Mucosa of gallbladder (tissue), 1 donor: ENCODE data around the gene CD84. TPM values are rescaled to one million over a fixed set of nuclear protein-coding genes. Genes with fewer than 3 reads are reported as not detected.
"Not testable (repeated sequence)": the region's sequence is repeated elsewhere in the genome, so short reads cannot be mapped to it uniquely, and the experiment has no call there.

ENCODE experiments used
- DNase-seq: peaks from one replicate; pipeline ENCODE4 v3.0.0-alpha.2; 2020; ENCODE audit warnings: low spot score
- total RNA-seq: library from RNA; stranded (reverse); gene quantifications from one replicate; pipeline ENCODE4 v1.2.1, GENCODE V29; 2021
- donor health status: DM: no; HTN: no; CAD: no.

CD84 gene
- total RNA-seq, 1 donor from 2014 or later, result 11.9 TPM

- DNase-seq, result peak; percentile 13
Observed at GRCh38 chr1:160575112-160575664, 4.1 kb downstream of the CD84 start.

- no peak for DNase-seq
Observed at GRCh38 chr1:160570840-160571239, 8.5 kb downstream of the CD84 start.

GRCh38 chr1:160569806-160570205 is 9.5 kb downstream of the CD84 start:
- no peak for DNase-seq

- DNase-seq, result no peak
Observed at GRCh38 chr1:160567858-160568682, 11.2 kb downstream of the CD84 start.

GRCh38 chr1:160567341-160567740 is 12.0 kb downstream of the CD84 start:
- no peak for DNase-seq

- no peak for DNase-seq
Observed at GRCh38 chr1:160565564-160565963, 13.7 kb downstream of the CD84 start.

- DNase-seq, result not testable (repeated sequence)
Observed at GRCh38 chr1:160563230-160563629, 16.1 kb downstream of the CD84 start.

- not testable (repeated sequence) for DNase-seq
Observed at GRCh38 chr1:160562745-160563144, 16.6 kb downstream of the CD84 start.

- DNase-seq, result no peak
Observed at GRCh38 chr1:160560806-160561205, 18.5 kb downstream of the CD84 start.

- no peak for DNase-seq
Observed at GRCh38 chr1:160560045-160560705, 19.1 kb downstream of the CD84 start.

GRCh38 chr1:160559437-160559836 is 19.9 kb downstream of the CD84 start:
- not testable (repeated sequence) for DNase-seq

- DNase-seq, result no peak
Observed at GRCh38 chr1:160558660-160559380, 20.5 kb downstream of the CD84 start.

GRCh38 chr1:160553778-160554177 is 25.5 kb downstream of the CD84 start:
- DNase-seq, result no peak

- DNase-seq, result no peak
Observed at GRCh38 chr1:160552425-160552824, 26.9 kb downstream of the CD84 start.

- DNase-seq, result no peak
Observed at GRCh38 chr1:160550572-160551034, 28.7 kb downstream of the CD84 start.

GRCh38 chr1:160549665-160550006 is 29.7 kb downstream of the CD84 start:
- DNase-seq, result no peak

- DNase-seq, result no peak
Observed at GRCh38 chr1:160548960-160549664, 30.2 kb downstream of the CD84 start.

GRCh38 chr1:160548183-160548582 is 31.1 kb downstream of the CD84 start:
- no peak for DNase-seq

- DNase-seq, result no peak
Observed at GRCh38 chr1:160547422-160547821, 31.9 kb downstream of the CD84 start.

- DNase-seq, result no peak
Observed at GRCh38 chr1:160546942-160547341, 32.4 kb downstream of the CD84 start.

GRCh38 chr1:160544647-160545046 is 34.6 kb downstream of the CD84 start:
- DNase-seq, result no peak
